Measurements from ENCODE around the gene RIMS4.

GRCh38 chr20:44827401-44827800 lies 17.1 kb upstream of the RIMS4 start:
- TF ChIP-seq POLR2A (IDR thresholded peaks at IDR 0.05) (no peak), CTCF (IDR thresholded peaks at IDR 0.05) (no peak)

All from ovary (tissue), 3 donors.